Measurements from ENCODE around the gene ADGRL2.

Gene ADGRL2

GRCh38 chr1:81998165-81998564 is 197.4 kb downstream of the ADGRL2 start:
- DNase-seq (ENCODE audit: low spot score) = no peak

GRCh38 chr1:81999364-81999763 is 198.6 kb downstream of the ADGRL2 start:
- DNase-seq (ENCODE audit: low spot score) = no peak

- no peak for DNase-seq (ENCODE audit: low spot score)
Observed at GRCh38 chr1:82000221-82000620, 199.5 kb downstream of the ADGRL2 start.

GRCh38 chr1:82001345-82001744 is 200.6 kb downstream of the ADGRL2 start:
- no peak for DNase-seq (ENCODE audit: low spot score)

- no peak for DNase-seq (ENCODE audit: low spot score)
Observed at GRCh38 chr1:82007804-82008203, 207.1 kb downstream of the ADGRL2 start.

- no peak for DNase-seq (ENCODE audit: low spot score)
Observed at GRCh38 chr1:82013702-82014101, 213.0 kb downstream of the ADGRL2 start.

- no peak for DNase-seq (ENCODE audit: low spot score)
Observed at GRCh38 chr1:82015444-82015843, 214.7 kb downstream of the ADGRL2 start.

- no peak for DNase-seq (ENCODE audit: low spot score)
Observed at GRCh38 chr1:82018319-82018718, 217.6 kb downstream of the ADGRL2 start.

- no peak for DNase-seq (ENCODE audit: low spot score)
Observed at GRCh38 chr1:82019508-82019907, 218.8 kb downstream of the ADGRL2 start.

- DNase-seq (ENCODE audit: low spot score) = no peak
Observed at GRCh38 chr1:82030830-82031229, 230.1 kb downstream of the ADGRL2 start.

- no peak for DNase-seq (ENCODE audit: low spot score)
Observed at GRCh38 chr1:82032068-82032467, 231.3 kb downstream of the ADGRL2 start.

- no peak for DNase-seq (ENCODE audit: low spot score)
Observed at GRCh38 chr1:82034812-82035211, 234.1 kb downstream of the ADGRL2 start.

All from hematopoietic multipotent progenitor cell treated with erythropoietin and hydrocortisone succinate and interleukin-3 and kit ligand, for 15 days (in vitro differentiated cells).